ENCODE results near the gene SLC2A3.

GRCh38 chr12:7959278-7959677, 23.3 kb upstream of the SLC2A3 start:
- TF ChIP-seq CTCF (IDR thresholded peaks at IDR 0.05): no peak
- no peak for TF ChIP-seq POLR2A (IDR thresholded peaks at IDR 0.05)

Measured in esophagus squamous epithelium (tissue), 4 donors.